ENCODE measurements around the gene DPEP3.

Gene DPEP3

GRCh38 chr16:67930191-67930590, 50.1 kb downstream of the DPEP3 start:
- DNase-seq = no peak

- DNase-seq = peak; percentile 41 to 75 (median 64)
Measured at GRCh38 chr16:67928561-67929364, 51.5 kb downstream of the DPEP3 start.

- DNase-seq = no peak
Measured at GRCh38 chr16:67928147-67928546, 52.2 kb downstream of the DPEP3 start.

GRCh38 chr16:67927131-67927941, 53.0 kb downstream of the DPEP3 start:
- DNase-seq = no peak

- no peak for DNase-seq
Measured at GRCh38 chr16:67926181-67926750, 54.0 kb downstream of the DPEP3 start.

Measured in T-helper 2 cell (primary cell).